H1 (cell line): ENCODE data around the gene COTL1. TPM values are rescaled to one million over a fixed set of nuclear protein-coding genes. Genes with fewer than 3 reads are reported as not detected.

Source experiments
- BRCA1 ChIP-seq: IDR thresholded peaks from 2 replicates; pipeline ENCODE4 v1.6.1; 2012; ENCODE audit warnings: low read depth, low read length, improper control_type of control experiment
- HDAC6 ChIP-seq: IDR thresholded peaks from one replicate; pipeline ENCODE4 v1.7.1; 2012; ENCODE audit warnings: low read depth, mild to moderate bottlenecking, inconsistent platforms, low read length, moderate library complexity
- JUND ChIP-seq: IDR thresholded peaks from 2 replicates; pipeline ENCODE4 v1.6.1; 2011; ENCODE audit warnings: mild to moderate bottlenecking, improper control_type of control experiment, low read length
- NANOG ChIP-seq: IDR thresholded peaks from 2 replicates; pipeline ENCODE4 v1.6.1; 2011; ENCODE audit warnings: low read length, low read depth, mild to moderate bottlenecking, inconsistent platforms; ENCODE audit not compliant: insufficient read depth, poor library complexity, severe bottlenecking
- SIRT6 ChIP-seq: IDR thresholded peaks from one replicate; pipeline ENCODE4 v1.7.1; 2012; ENCODE audit warnings: low read length, inconsistent platforms
- SP2 ChIP-seq: IDR thresholded peaks from 2 replicates; pipeline ENCODE4 v1.6.1; 2012; ENCODE audit warnings: mild to moderate bottlenecking, low read length, inconsistent platforms
- TEAD4 ChIP-seq: IDR thresholded peaks from 2 replicates; pipeline ENCODE4 v1.6.1; 2012; ENCODE audit warnings: low read depth, low read length, inconsistent platforms, mixed read lengths
- polyA plus RNA-seq, 7 experiments: library from polyadenylated mRNA; depleted of rRNA in 3 of 7; stranded (reverse) in 5 of 7; unstranded in 2 of 7; fragments of >200 nt in 5 of 7; fragments of 200-250 nt in 2 of 7; gene quantifications; 1 replicate in 5 of 7; 2 replicates in 1 of 7; 4 replicates in 1 of 7; pipeline versions ENCODE4 v1.2.1 to v1.2.3, GENCODE V29; 2011 to 2013; ENCODE audit warnings: missing spikeins in 2 of 7, mixed read lengths in 2 of 7
- total RNA-seq: library from RNA; stranded (reverse); fragmentation: NEBNext Ultra II Directional; extraction: Animal tissue kit (Norgen Biotek cat#: 25700); gene quantifications from 2 replicates; pipeline ENCODE4 v1.2.1, GENCODE V29; 2021

COTL1 gene
- total and polyA plus RNA-seq, 2 of the 8 experiments (the other 6 are each of a cell fraction or from before 2014, with no cell fraction given): 59.2 to 183 TPM

- TF ChIP-seq HDAC6 (no peak), JUND (no peak), SIRT6 (no peak), TEAD4 (no peak), NANOG (no peak), BRCA1 (no peak), SP2 (no peak)
These were observed 54.0 kb downstream of the COTL1 start (continued) for GRCh38 chr16:84563786-84564420.
